Stimulated activated CD8-positive, alpha-beta memory T cell treated with anti-CD3 and anti-CD28 coated beads, Interleukin-15, amount 100 ng/mL, for 24 hours (primary cell): Measurements from ENCODE around the gene ALOXE3.
"Not testable (repeated sequence)": the region's sequence is repeated elsewhere in the genome, so short reads cannot be mapped to it uniquely, and the experiment has no call there.

Source experiments
- DNase-seq: peaks from one replicate; pipeline ENCODE4 v3.0.0-alpha.2; 2020; ENCODE audit warnings: low read depth

Gene ALOXE3

GRCh38 chr17:8122422-8122923, 4.2 kb upstream of the ALOXE3 start:
- DNase-seq: no peak

GRCh38 chr17:8121681-8122421, 3.5 kb upstream of the ALOXE3 start:
- DNase-seq: no peak

- DNase-seq: no peak
These were observed 3.0 kb upstream of the ALOXE3 start for GRCh38 chr17:8121407-8121680.

- DNase-seq: peak; percentile 74
These were observed 2.4 kb upstream of the ALOXE3 start for GRCh38 chr17:8120520-8121406.

- DNase-seq: peak; percentile 84
These were observed 1.5 kb upstream of the ALOXE3 start for GRCh38 chr17:8119581-8120519.

GRCh38 chr17:8118769-8119580, 661 bp upstream of the ALOXE3 start:
- peak; percentile 73 for DNase-seq

- no peak for DNase-seq
These were observed 841 bp downstream of the ALOXE3 start for GRCh38 chr17:8117367-8117979.

GRCh38 chr17:8116776-8117175, 1.5 kb downstream of the ALOXE3 start:
- DNase-seq: no peak

GRCh38 chr17:8110907-8111306, 7.4 kb downstream of the ALOXE3 start:
- no peak for DNase-seq

GRCh38 chr17:8110456-8110804, 7.9 kb downstream of the ALOXE3 start:
- no peak for DNase-seq

GRCh38 chr17:8109661-8110455, 8.5 kb downstream of the ALOXE3 start:
- no peak for DNase-seq

- DNase-seq: no peak
These were observed 9.2 kb downstream of the ALOXE3 start for GRCh38 chr17:8108972-8109660.

GRCh38 chr17:8106980-8107379, 11.3 kb downstream of the ALOXE3 start:
- not testable (repeated sequence) for DNase-seq

GRCh38 chr17:8105957-8106398, 12.3 kb downstream of the ALOXE3 start:
- DNase-seq: no peak

GRCh38 chr17:8104911-8105310, 13.4 kb downstream of the ALOXE3 start:
- DNase-seq: no peak

- no peak for DNase-seq
These were observed 14.8 kb downstream of the ALOXE3 start for GRCh38 chr17:8103549-8103948.

GRCh38 chr17:8101721-8102120, 16.6 kb downstream of the ALOXE3 start:
- no peak for DNase-seq

GRCh38 chr17:8100763-8101162, 17.6 kb downstream of the ALOXE3 start:
- DNase-seq: no peak

- no peak for DNase-seq
These were observed 18.2 kb downstream of the ALOXE3 start for GRCh38 chr17:8100111-8100510.
